Type B pancreatic cell (in vitro differentiated cells): Measurements from ENCODE around the gene KDM4D. TPM values are rescaled to one million over a fixed set of nuclear protein-coding genes. Genes with fewer than 3 reads are reported as not detected.
"Not testable (repeated sequence)": the region's sequence is repeated elsewhere in the genome, so short reads cannot be mapped to it uniquely, and the experiment has no call there.

Experiments
- DNase-seq: peaks from one replicate; pipeline ENCODE4 v3.0.0; 2021; ENCODE audit warnings: mixed read lengths; ENCODE audit not compliant: unreplicated experiment; ENCODE audit errors: extremely low spot score
- H3K27ac Mint-ChIP-seq: 2 replicates; pipeline ENCODE4 v1.8.0; 2021; ENCODE audit warnings: mild to moderate bottlenecking, mixed read lengths
- H3K27me3 Mint-ChIP-seq: 2 replicates; pipeline ENCODE4 v1.8.0; 2021; ENCODE audit warnings: mixed read lengths
- H3K36me3 Mint-ChIP-seq: 2 replicates; pipeline ENCODE4 v1.8.0; 2021; ENCODE audit warnings: mixed read lengths
- H3K4me1 Mint-ChIP-seq: one replicate; pipeline ENCODE4 v1.8.0; 2021; ENCODE audit warnings: mixed read lengths; ENCODE audit not compliant: unreplicated experiment
- H3K4me3 Mint-ChIP-seq: 2 replicates; pipeline ENCODE4 v1.8.0; 2021; ENCODE audit warnings: mild to moderate bottlenecking, mixed read lengths
- H3K9me3 Mint-ChIP-seq: 2 replicates; pipeline ENCODE4 v1.8.0; 2021; ENCODE audit warnings: mixed read lengths
- CTCF ChIP-seq: fragments of 200-600 bp; sonication (generic); conservative IDR thresholded peaks from 2 replicates; pipeline ENCODE4 v1.5.0; 2021; ENCODE audit warnings: antibody characterized with exemption, mild to moderate bottlenecking
- total RNA-seq: library from RNA; stranded (reverse); gene quantifications from 2 replicates; pipeline ENCODE4 v1.2.1, GENCODE V29; 2021; ENCODE audit warnings: low replicate concordance

The KDM4D gene
- total RNA-seq, 1 donor from 2014 or later, result 2.4 TPM

- H3K9me3 Mint-ChIP-seq, result no peaks in the 10 kb centered on the region
- H3K4me1 Mint-ChIP-seq, result peaks cover 30% of the 10 kb centered on the region
- peaks cover 5% of the 10 kb centered on the region for H3K27me3 Mint-ChIP-seq
- DNase-seq, result no peak
- H3K27ac Mint-ChIP-seq, result no peak overlapping the region
- H3K36me3 Mint-ChIP-seq, result no peaks in the 10 kb centered on the region
- peak overlapping the region; percentile 47 for H3K4me3 Mint-ChIP-seq
- TF ChIP-seq CTCF, result no peak
These were observed 46.7 kb upstream of the KDM4D start for GRCh38 chr11:94926698-94927237.

- no peaks in the 10 kb centered on the region for H3K9me3 Mint-ChIP-seq
These were observed 45.2 kb upstream of the KDM4D start for GRCh38 chr11:94928117-94928990.

GRCh38 chr11:94932072-94932471 lies 41.4 kb upstream of the KDM4D start:
- H3K27me3 Mint-ChIP-seq, H3K27ac Mint-ChIP-seq, H3K36me3 Mint-ChIP-seq, H3K4me3 Mint-ChIP-seq, DNase-seq, H3K9me3 Mint-ChIP-seq: not testable (repeated sequence)
- peaks cover 38% of the 10 kb centered on the region for H3K4me1 Mint-ChIP-seq

More at GRCh38 chr11:94928117-94928990, 45.2 kb upstream of the KDM4D start:
- peaks cover 33% of the 10 kb centered on the region for H3K4me1 Mint-ChIP-seq
- H3K27me3 Mint-ChIP-seq, result peaks cover 4% of the 10 kb centered on the region
- no peak overlapping the region for H3K4me3 Mint-ChIP-seq
- no peak for DNase-seq
- H3K27ac Mint-ChIP-seq, result no peak overlapping the region
- no peaks in the 10 kb centered on the region for H3K36me3 Mint-ChIP-seq
- no peak for TF ChIP-seq CTCF

- Mint-ChIP-seq H3K4me1 (peaks cover 34% of the 10 kb centered on the region), H3K27ac (no peak overlapping the region)
These were observed 41.0 kb upstream of the KDM4D start for GRCh38 chr11:94932503-94932902.

GRCh38 chr11:94933223-94934130 lies 40.0 kb upstream of the KDM4D start:
- H3K4me3 Mint-ChIP-seq, result no peak overlapping the region
- H3K36me3 Mint-ChIP-seq, result no peaks in the 10 kb centered on the region
- no peak for DNase-seq
- peak overlapping the region; percentile 34 for H3K27ac Mint-ChIP-seq
- no peaks in the 10 kb centered on the region for H3K9me3 Mint-ChIP-seq
- no peak for TF ChIP-seq CTCF
- H3K27me3 Mint-ChIP-seq, result peaks cover 4% of the 10 kb centered on the region
- peaks cover 31% of the 10 kb centered on the region for H3K4me1 Mint-ChIP-seq

More at GRCh38 chr11:94932503-94932902, 41.0 kb upstream of the KDM4D start:
- DNase-seq, result no peak
- H3K36me3 Mint-ChIP-seq, result no peaks in the 10 kb centered on the region
- no peaks in the 10 kb centered on the region for H3K9me3 Mint-ChIP-seq
- peaks cover 4% of the 10 kb centered on the region for H3K27me3 Mint-ChIP-seq
- H3K4me3 Mint-ChIP-seq, result no peak overlapping the region
- no peak for TF ChIP-seq CTCF
